Stimulated activated CD4-positive, alpha-beta T cell treated with anti-CD3 and anti-CD28 coated beads, Interleukin-15, amount 100 ng/mL, for 48 hours (primary cell): Measurements from ENCODE around the gene IL22RA2.
"Not testable (repeated sequence)": the region's sequence is repeated elsewhere in the genome, so short reads cannot be mapped to it uniquely, and the experiment has no call there.

ENCODE experiments used
- DNase-seq, 2 donors: peaks; one replicate each; pipeline ENCODE4 v3.0.0-alpha.2; 2020; ENCODE audit warnings: low read depth in 2 of 2

The IL22RA2 gene

GRCh38 chr6:137173501-137173900 is at the start of gene IL22RA2:
Gene IL22RA2, minus strand, starts transcription at chr6:137173644. Its CDS starts 11,895 bp downstream, at chr6:137161749.
- no peak for DNase-seq

DNA sequence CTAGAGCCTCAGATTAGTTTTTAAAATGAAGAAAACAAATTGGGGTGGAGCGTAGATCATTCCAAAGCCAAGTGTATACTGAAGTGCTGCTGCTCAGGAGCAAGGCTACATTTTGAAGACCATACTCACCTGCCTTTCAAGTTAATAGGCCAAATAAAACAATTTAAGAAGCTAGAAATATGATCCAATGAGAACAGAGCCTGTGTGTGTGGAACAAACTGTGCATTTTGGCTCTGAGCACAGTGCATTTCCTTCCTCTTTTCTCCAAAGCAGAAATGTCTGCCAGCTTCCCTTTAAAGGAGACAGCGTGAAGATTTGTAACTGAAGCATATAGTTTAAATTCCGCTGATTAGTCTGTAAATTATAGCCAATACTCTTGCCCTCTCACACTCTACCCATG is 48.9 kb upstream of the IL22RA2 start:
- no peak for DNase-seq

DNA sequence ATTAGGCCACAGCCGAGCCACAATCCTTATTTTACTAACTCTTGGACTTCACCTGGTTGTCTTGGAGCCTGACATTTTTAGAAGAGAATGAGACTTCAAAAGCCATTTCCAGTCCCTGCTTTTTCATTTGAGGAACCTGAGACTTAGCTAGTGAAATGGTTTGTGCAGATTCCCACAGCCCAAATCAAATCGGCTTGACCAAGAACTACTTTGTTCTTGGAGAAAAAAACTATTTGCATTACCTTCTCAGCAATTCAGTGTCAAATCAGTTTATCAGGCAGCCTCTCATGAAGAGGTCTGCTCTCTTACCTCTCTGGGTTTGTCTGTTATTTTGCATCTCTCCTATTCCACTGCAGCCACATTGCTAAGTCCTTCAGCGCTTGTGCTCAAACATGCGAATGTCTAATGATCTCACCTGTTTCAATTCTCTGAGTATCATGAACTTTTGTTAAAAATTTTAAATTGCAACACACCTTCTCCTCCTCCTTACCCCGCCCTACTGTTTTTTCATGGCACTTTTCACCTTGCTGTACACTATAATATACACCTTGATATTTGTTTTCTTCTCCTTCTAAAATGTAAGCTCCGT is 46.3 kb upstream of the IL22RA2 start:
- DNase-seq = no peak

- DNase-seq = peak; percentile 91 to 98
Observed at GRCh38 chr6:137218917-137219663, 45.6 kb upstream of the IL22RA2 start, which contains the start of gene IFNGR1. Gene IFNGR1, minus strand, starts transcription at chr6:137219385. Its CDS starts 58 bp downstream, at chr6:137219327.

- peak; percentile 19 for DNase-seq
Observed at GRCh38 chr6:137218473-137218916, 45.1 kb upstream of the IL22RA2 start.

GRCh38 chr6:137217801-137218472 is 44.5 kb upstream of the IL22RA2 start:
- DNase-seq = no peak

DNA sequence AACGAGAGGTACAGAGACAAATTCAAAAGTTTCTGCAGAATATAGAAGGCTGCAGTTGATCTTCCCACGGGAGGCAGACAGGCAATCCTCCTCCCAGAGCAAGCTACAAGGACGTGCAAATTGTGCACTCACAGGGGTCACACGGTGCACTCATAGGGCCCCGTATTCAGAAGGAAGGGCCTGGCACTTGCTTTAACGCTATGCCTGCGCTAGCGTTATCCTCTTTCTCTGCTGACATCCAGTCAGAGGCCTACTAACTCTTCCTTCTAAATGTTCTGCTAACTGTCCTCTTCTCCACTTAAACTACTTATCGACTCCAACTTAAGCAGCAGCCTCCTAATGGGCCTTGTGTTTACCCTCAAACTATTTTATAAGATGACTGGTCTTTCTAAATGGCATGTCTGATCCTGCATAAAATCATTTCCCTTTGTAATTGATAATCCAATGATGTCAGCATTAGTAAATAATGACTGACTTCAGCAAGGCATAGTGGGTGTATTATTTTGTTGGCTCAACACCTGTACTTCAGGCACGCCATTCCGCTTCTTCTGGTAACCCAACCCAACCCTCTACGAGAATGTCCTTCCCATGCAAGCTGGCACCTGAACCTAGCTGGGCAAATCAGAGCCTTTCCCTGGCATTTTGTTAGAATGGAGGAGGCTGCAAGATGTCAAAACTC is 43.6 kb upstream of the IL22RA2 start:
- no peak for DNase-seq

DNA sequence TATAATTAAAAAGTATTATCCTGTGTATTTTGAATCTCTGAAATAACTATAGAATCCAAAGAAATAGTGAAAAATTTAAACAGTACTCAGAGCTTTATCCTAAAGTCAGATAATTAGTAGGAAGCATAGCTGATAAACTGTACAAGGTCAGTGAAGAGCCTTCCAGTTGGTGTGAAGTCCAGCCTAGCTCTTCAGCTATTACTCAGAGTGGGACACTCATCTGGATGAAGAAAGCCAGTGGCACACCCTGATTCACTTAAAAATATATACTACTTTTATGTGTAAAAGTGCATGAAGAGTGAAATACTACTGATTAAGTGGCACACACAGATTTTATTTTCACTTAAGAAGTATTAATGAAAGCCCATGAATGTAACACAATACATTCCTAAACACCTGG is 42.7 kb upstream of the IL22RA2 start:
- DNase-seq = no peak

DNA sequence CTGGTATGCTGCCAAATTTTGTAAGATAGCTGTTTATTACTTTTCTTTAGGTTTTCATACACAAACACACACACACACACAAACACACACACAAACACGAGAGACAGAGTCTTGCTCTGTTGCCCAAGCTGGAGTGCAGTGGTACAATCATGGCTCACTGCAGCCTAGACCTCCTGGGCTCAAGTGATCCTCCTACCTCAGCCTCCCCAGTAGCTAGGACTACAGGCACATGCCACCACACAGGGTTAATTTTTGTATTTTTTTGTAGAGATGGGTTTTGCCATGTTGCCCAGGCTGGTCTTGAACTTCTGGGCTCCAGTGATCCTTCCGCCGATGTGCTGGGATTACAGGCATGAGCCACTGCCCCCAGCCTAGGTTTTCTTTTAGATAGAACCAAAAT is 42.2 kb upstream of the IL22RA2 start:
- DNase-seq = not testable (repeated sequence)

GRCh38 chr6:137214931-137215330 is 41.5 kb upstream of the IL22RA2 start:
- no peak for DNase-seq

DNA sequence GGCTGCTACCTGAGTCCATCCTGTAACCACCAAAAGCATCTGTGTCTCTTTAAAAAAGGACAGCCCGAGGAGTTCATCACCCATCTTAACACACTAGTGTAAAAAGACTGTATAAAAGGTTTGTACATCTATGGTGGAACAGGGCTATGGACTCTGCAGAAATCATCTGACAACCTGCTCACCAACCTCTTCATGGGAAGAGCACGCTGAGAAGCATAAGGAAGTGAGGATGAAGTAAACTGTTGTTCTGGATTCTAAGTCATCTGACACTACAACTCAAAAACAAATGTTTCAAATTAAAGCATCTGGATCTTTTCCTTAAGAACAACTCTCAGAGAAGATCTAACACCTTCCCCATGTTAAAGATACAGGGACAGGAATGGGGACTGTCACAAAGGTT is 40.4 kb upstream of the IL22RA2 start:
- no peak for DNase-seq

DNA sequence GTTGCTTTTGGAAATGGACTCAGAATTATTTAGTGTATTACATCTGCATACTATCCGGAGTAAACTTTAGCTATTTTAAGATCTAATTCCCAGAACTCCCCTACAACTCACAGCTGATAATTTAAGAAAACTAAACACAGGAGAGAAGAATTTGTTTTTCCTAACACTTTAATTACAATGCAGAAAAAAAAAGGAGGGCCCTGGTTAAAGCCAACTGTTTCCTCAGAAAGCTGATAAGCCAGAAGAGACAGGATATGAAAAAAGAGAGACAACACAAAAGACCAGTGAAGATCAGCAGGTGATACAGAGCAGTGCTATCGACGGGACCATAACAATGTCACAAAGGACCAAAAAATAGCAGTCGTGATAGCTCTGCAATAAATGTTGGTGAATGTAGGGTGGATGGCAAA is 39.9 kb upstream of the IL22RA2 start:
- no peak for DNase-seq

- no peak for DNase-seq
Observed at GRCh38 chr6:137211910-137212309, 38.5 kb upstream of the IL22RA2 start.

GRCh38 chr6:137210903-137211302 is 37.5 kb upstream of the IL22RA2 start:
- DNase-seq = no peak

DNA sequence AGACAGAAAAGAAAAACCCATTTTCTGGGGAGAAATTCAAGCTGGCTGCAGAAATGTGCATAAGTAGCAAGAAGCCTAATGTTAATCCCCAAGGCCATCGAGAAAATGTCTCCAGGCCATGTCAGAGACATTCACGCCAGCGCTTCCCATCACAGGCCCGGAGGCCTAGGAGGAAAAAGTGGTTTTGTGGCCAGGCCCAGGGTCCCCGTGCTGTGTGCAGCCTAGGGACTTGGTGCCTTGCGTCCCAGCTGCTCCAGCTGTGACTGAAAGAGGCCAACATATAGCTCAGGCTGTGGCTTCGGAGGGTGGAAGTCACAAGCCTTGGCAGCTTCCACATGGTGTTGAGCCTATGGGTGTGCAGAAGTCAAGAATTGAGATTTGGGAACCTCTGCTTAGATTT is 34.8 kb upstream of the IL22RA2 start:
- no peak for DNase-seq

GRCh38 chr6:137207457-137207856 is 34.0 kb upstream of the IL22RA2 start:
- not testable (repeated sequence) for DNase-seq

GRCh38 chr6:137206577-137206976 is 33.1 kb upstream of the IL22RA2 start:
- DNase-seq = no peak

DNA sequence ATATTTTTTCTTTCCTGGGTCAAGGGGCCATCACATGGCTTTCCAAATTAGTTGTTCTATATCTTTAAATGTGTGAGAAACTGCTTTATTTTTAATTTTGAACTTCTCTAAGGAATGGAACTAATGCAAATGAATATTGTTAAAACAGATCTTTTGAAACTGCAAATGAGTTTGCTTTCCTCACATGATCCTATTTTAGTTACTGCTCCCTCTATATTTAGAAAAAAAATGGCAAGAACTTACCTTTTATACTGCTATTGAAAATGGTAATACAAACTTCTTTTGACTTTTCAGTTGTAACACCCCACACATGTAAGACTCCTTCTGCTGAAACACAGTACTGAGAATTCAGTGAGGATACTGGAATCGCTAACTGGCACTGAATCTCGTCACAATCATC is 29.8 kb upstream of the IL22RA2 start:
- no peak for DNase-seq

DNA sequence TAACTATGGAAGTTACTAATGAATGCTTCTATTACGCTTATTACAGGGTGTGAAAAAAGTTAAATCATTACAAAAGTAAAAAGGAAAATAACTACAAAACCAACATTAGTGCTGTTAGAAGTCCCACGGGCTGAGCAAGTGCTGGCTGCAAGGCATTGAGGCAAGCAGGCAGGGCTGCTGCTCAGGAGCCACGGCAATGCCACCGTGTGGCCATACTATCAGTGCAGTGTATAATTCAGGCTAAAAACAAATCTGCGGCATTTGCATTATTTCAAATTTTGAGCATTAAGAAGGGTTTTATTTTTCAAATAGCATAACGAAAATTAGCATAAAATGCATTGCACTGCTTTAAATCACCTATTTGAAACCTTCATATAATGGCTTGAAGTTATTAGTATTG is 28.6 kb upstream of the IL22RA2 start:
- no peak for DNase-seq

GRCh38 chr6:137201006-137201405 is 27.6 kb upstream of the IL22RA2 start:
- no peak for DNase-seq

DNA sequence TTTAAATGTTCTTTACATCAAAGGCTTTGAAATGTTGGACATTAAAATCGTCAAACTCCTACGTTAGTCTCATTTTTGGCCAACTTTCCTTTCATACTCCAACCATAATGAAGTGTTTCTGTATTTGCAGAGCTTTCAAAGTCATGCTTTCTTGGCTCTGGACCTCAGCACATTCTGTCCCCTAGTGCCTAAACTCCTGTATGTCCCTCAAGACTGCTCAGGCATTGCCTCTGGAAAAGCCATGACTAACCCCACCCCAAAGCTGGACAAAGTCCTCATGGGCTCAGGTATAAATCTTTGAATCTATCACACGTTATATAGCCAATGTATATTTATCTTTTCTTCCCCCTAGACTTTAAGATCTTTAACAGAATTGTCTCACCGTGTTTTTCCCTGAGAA is 26.8 kb upstream of the IL22RA2 start:
- no peak for DNase-seq
